Epithelial cell of proximal tubule (primary cell): ENCODE measurements around the gene EPHB2. TPM values are rescaled to one million over a fixed set of nuclear protein-coding genes. Genes with fewer than 3 reads are reported as not detected.

Source experiments
- DNase-seq: peaks from one replicate; pipeline ENCODE4 v3.0.0-alpha.2; 2011; ENCODE audit warnings: low read depth
- H3K4me3 ChIP-seq: 2 replicates; pipeline ENCODE4 v1.5.1; 2011; ENCODE audit warnings: low read depth, mild to moderate bottlenecking, low read length
- total RNA-seq: library from RNA; depleted of rRNA; stranded (reverse); fragments of >200 nt; gene quantifications from 2 replicates; pipeline ENCODE4 v1.2.3, GENCODE V29; 2015
- TF ChIP-seq, protein P1 (sequence below): conservative IDR thresholded peaks from 2 replicates; pipeline ENCODE4 v1.5.1; 2012; ENCODE audit warnings: low read depth, mild to moderate bottlenecking, low read length

EPHB2 gene
- total RNA-seq, 1 donor from 2014 or later = 47.8 TPM

DNA sequence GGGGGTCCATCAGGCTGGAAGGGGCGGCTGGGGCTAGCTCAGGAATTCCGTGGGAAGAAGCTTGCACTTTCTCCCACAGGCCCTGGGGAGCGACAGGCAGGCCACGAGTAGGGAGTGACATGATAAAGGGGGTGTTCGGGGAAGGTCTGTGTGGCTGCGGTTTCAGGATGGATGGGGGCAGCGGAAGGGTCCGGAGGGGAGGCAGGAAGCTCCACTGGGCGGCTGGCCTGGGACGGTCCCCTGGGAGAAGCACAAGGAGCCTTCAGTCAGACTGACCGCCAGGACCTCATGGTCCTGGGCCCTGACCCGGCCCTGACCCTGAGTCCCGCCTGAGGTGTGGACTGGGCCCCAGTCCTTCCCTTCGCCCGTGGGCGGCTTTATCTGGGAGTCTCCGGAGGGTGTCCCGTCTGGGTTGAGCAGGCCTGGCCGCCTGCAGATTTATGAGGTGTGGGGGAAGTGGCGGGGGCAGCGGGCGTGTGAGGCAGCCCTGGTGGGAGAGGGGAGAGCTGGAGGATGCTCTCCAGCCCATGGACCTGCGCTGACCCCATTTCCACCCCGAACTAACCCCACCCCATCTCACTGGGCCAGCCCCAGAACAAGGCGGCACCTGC lies 45.6 kb downstream of the EPHB2 start:
- H3K4me3 ChIP-seq = no peak overlapping the region
- TF ChIP-seq, protein P1, sequence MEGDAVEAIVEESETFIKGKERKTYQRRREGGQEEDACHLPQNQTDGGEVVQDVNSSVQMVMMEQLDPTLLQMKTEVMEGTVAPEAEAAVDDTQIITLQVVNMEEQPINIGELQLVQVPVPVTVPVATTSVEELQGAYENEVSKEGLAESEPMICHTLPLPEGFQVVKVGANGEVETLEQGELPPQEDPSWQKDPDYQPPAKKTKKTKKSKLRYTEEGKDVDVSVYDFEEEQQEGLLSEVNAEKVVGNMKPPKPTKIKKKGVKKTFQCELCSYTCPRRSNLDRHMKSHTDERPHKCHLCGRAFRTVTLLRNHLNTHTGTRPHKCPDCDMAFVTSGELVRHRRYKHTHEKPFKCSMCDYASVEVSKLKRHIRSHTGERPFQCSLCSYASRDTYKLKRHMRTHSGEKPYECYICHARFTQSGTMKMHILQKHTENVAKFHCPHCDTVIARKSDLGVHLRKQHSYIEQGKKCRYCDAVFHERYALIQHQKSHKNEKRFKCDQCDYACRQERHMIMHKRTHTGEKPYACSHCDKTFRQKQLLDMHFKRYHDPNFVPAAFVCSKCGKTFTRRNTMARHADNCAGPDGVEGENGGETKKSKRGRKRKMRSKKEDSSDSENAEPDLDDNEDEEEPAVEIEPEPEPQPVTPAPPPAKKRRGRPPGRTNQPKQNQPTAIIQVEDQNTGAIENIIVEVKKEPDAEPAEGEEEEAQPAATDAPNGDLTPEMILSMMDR = no peak
- DNase-seq = no peak

DNA sequence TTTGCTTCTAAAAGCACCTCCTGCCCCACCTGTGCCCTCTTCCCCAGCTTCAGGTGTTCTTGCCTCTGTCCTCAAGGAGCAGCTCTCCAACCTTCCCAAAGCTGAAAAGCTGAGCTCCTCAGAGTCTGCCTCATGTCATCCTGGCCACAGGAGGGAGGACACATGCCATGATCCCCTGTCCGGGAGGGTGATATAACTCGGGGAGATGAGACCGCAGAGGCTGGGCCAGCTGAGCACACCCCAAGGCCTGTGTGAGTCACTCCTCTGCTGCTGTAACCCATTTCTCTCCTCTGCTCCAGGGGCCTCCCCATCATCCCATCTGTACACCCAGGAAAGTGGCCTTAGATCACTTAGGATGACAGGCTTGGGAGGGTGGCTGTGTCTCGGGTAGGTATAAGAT lies 49.8 kb downstream of the EPHB2 start:
- H3K4me3 ChIP-seq = no peak overlapping the region
- TF ChIP-seq, protein P1 = no peak
- DNase-seq = no peak

DNA sequence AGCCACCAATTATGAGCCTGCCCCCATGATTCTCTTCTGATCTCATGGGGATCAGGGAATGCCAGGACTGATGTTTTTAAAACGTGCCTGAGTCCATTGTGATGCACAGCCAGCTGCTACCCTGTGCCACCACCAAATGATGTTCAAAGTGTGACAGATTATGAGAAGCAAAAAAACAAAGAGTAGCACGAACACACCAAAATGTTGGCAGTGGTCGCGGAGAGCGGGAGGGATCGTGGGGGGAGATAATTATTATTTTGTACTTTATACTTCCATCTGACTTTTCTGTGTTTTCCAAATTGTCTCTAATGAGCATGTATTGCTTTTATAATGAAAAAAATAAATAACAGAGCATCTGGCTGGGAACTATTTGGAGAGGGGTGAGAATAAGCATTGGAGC lies 50.5 kb downstream of the EPHB2 start:
- TF ChIP-seq, protein P1 = no peak
- DNase-seq = no peak
- H3K4me3 ChIP-seq = no peak overlapping the region

DNA sequence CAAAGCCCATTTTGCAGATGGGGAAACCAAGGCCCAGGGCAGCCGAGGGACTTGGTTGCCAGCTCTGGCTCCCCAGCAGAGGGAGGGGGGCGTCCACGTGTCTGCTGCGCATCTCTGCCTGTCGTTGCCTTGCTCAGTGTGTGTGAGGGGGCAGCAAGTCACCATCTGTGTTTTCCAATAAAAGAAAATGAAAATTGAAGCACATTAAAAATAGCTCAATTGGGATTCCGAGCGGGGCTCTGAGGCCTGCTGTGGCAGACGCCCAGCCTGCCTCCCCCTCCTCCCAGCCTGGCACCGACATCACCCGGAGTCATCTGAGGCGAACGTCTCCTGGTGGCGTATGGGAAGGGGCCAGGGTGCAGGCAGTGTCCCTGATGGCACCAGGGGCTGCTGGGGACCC lies 51.2 kb downstream of the EPHB2 start:
- no peak overlapping the region for H3K4me3 ChIP-seq
- DNase-seq = no peak
- TF ChIP-seq, protein P1 = no peak

DNA sequence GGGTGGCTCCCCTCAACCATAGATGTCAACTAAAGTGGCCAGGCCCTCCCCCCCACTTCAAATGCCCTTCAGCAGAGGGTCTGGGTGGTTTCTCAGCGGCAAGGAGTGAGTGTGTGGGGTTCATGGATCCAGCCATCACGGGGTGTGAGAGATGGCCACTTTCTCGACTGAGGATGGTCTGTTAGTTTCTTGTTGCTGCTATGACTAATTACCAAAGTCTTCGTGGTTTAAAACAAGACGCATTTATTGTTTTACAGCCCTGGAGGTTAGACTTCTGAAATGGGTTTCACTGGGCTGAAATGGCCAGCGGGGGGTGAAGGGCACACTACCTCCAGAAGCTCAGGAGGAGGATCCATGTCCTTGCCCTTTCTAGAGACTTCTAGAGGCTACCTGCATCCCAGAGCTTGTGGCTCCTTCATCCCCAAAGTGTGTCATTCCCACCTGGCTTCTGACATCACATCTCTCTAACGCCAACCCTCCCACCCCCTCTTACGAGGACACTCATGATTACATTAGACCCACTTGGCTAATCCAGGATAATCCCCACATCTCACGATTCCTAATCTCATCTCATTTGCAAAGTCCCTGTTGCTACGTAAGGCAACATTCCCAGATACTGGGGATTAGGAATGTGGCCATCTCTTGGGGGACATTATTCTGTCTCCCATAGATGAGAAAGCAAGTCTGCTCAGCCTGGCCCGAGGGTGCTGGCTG lies 53.0 kb downstream of the EPHB2 start:
- TF ChIP-seq, protein P1 = no peak
- DNase-seq = no peak

DNA sequence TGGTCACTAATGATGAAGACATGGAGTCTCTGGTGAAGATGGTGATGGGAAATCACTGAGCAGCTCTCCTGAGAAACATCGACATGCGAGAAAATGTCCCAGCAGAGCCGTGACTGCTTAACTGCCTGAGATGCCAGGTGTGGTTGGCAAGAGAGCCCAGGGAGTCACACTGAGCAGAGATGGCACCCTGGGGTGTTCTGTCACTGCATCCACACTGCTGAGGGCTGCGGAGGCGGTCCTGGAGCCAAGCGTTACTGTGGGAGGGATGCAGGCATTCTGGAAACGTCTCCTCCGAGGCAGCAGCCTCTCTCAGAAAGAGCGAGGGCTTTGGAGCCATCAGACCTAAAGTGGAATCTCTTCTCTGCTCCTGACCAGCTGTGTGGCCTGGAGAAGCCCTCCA lies 57.2 kb downstream of the EPHB2 start:
- H3K4me3 ChIP-seq = no peak overlapping the region
- TF ChIP-seq, protein P1 = no peak
- no peak for DNase-seq

More for the DNA sequence above, 53.0 kb downstream of the EPHB2 start:
- H3K4me3 ChIP-seq = no peak overlapping the region

DNA sequence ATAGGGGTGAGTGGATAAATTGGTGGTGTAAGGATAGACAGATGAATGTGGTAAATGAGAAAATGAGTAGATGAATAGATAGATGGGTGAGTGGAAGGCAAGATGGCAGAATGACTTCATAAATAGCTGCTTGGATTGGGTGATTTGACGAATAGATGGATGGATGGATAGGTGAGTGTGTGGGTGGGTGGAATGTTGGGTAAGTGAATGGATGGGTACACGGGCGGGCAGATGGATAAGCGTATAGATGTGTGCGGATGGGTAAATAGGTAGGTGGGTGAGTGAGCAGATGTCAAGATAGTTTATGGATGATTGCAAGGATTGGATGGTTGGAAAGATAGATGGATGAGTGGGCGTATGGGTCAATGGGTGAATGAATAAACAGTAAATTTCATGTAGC lies 59.3 kb downstream of the EPHB2 start:
- no peak for DNase-seq
- H3K4me3 ChIP-seq = no peak overlapping the region
- TF ChIP-seq, protein P1 = no peak
